SJSA1 (cell line): ENCODE results near the gene INF2. TPM values are rescaled to one million over a fixed set of nuclear protein-coding genes. Genes with fewer than 3 reads are reported as not detected.

ENCODE experiments used
- DNase-seq, 2 experiments: peaks; one replicate each; pipeline ENCODE4 v3.0.0-alpha.2; 2015 to 2020; ENCODE audit warnings: low spot score in 2 of 2, low read depth in 1 of 2
- H3K27ac ChIP-seq: fragments of 250-450 bp; sonication (Bioruptor Pico); 2 replicates; pipeline ENCODE4 v1.5.1; 2020; ENCODE audit warnings: mild to moderate bottlenecking, moderate library complexity
- H3K27me3 ChIP-seq: fragments of 250-450 bp; sonication (Bioruptor Pico); replicated peaks from 2 replicates; pipeline ENCODE4 v1.5.1; 2020; ENCODE audit warnings: mild to moderate bottlenecking, moderate library complexity
- H3K36me3 ChIP-seq: fragments of 250-450 bp; sonication (Bioruptor Pico); 2 replicates; pipeline ENCODE4 v1.5.1; 2020; ENCODE audit warnings: mild to moderate bottlenecking
- H3K4me1 ChIP-seq: fragments of 250-450 bp; sonication (Bioruptor Pico); replicated peaks from 2 replicates; pipeline ENCODE4 v1.6.1; 2021; ENCODE audit warnings: mild to moderate bottlenecking
- H3K4me3 ChIP-seq: fragments of 250-450 bp; sonication (Bioruptor Pico); 2 replicates; pipeline ENCODE4 v1.5.1; 2020; ENCODE audit warnings: mild to moderate bottlenecking
- H3K9me3 ChIP-seq: fragments of 250-450 bp; sonication (Bioruptor Pico); replicated peaks from 2 replicates; pipeline ENCODE4 v1.5.1; 2020; ENCODE audit warnings: mild to moderate bottlenecking
- total RNA-seq: library from RNA; depleted of rRNA; stranded (reverse); fragments of >200 nt; shearing (Covaris generic); gene quantifications from 2 replicates; pipeline ENCODE4 v1.2.3, GENCODE V29; 2014; rRNA removed

The INF2 gene
- total RNA-seq: 26.3 and 37.3 TPM in 2 replicates

DNA sequence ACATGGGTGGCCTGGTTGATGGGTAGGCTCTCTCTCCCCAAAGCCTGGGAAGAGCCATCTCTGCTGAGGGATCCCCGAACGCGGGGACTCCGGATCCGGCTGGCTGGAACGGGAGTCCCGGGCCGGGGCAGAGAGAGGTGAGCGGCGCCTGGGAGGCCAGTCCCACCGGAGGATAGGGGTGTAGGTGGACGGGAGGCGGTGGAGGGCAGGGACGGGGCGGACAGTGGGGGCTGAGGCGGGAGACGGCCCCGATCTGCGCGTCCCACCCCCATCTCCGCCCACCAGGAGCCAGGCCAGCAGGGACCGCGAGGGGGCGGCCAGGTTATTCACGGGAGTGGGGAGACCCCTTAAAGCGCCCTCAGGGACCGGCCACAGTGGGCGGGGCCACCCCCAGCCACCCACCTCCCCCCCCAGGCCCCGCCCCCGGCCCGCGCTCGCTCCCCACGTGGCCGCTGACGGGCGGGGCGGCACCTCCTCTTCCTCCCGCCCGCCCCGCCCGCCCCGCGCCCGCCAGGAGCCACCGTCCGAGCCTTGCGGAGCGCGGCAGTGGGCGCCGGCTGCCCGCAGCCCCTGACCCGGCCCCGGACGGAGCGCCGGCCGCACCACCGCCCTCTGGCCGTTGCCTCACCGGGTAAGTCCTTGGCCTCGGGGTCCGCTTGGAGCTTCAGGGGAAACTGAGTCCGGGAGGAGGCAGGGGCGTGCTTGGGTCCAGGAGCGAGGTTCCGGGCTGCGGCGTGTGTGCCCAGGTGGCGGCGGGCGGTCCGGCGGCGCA, at the start of gene INF2:
Gene INF2 (plus strand): TSS at position 510 of the 772 bp plus-strand sequence. CDS start 11,748 bp downstream, outside the sequence.
- Histone ChIP-seq H3K27ac (peak within 1 kb of the TSS; percentile 42), H3K36me3 (peaks cover 43% of the 10 kb centered on the region), H3K27me3 (no peaks in the 10 kb centered on the region), H3K4me3 (peak within 1 kb of the TSS; percentile 99), H3K9me3 (no peaks in the 10 kb centered on the region), H3K4me1 (peaks cover 41% of the 10 kb centered on the region)
- peak in 1 of 2 experiments; percentile 53 for DNase-seq

DNA sequence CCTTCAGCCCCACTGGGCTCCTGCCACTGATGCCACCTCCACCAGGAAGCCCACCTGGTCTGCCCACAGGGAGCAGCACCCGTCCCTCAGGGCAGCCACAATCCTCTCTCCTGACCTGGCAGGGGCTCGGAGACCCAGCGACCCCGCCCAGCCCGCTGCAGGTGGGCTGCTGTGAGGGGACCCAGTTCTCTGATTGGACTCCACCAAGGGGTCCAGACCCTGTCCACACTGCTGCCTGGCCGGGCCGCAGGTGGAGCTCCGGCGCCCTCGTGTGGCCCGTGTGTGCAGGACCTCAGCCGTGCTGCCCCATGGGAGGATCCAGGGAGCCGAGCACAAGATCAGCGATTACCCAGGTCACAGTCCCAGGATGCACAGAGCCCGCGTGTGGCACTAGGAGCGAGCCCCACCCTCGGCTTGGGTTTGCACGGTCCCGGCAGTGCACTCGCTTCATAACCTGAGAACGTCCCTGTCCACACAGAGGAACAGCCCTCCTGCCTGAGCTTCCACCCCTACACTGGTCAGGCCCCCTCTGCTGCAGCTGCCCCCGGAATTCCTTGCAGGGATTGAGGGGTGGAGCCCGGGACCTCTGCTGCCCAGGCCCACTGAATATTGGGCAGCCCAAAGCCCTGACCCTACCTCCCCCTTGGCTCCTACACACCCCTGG, 49.4 kb upstream of the INF2 start:
- Histone ChIP-seq H3K4me1 (0 out of 2 replicates have a peak, but pooled peaks cover 3% of the 10 kb centered on the region), H3K9me3 (peaks cover 2% of the 10 kb centered on the region; the same call in 1 of the 2 replicates), H3K27ac (no peak overlapping the region), H3K36me3 (no peaks in the 10 kb centered on the region), H3K27me3 (peaks cover 15% of the 10 kb centered on the region), H3K4me3 (no peak overlapping the region)
- DNase-seq: peak in 1 of 2 experiments; percentile 24

DNA sequence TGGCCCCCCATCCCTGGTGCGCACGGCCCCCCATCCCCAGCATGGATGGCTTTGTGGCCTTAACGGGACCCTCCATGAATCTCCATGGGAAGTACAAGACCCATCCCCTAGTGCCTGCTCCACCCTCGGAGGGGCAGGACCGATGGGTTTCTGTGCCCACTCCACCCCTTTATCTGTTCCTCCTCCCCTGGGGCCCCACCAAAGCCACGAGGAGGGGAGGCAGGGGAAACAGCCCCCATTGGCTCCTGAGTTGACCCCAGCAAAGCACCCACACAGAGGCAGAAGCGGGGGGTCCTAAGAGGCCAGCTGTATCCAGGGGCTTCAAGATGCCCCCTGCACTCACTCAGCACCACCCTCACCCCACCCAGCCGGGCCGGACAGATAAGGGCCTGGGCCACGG, 48.7 kb upstream of the INF2 start:
- Histone ChIP-seq H3K36me3 (no peaks in the 10 kb centered on the region), H3K9me3 (peaks cover 6% of the 10 kb centered on the region; the same call in 1 of the 2 replicates), H3K4me1 (0 out of 2 replicates have a peak, but pooled peaks cover 3% of the 10 kb centered on the region), H3K27ac (no peak overlapping the region), H3K4me3 (no peak overlapping the region), H3K27me3 (peaks cover 15% of the 10 kb centered on the region)
- no peak for DNase-seq

DNA sequence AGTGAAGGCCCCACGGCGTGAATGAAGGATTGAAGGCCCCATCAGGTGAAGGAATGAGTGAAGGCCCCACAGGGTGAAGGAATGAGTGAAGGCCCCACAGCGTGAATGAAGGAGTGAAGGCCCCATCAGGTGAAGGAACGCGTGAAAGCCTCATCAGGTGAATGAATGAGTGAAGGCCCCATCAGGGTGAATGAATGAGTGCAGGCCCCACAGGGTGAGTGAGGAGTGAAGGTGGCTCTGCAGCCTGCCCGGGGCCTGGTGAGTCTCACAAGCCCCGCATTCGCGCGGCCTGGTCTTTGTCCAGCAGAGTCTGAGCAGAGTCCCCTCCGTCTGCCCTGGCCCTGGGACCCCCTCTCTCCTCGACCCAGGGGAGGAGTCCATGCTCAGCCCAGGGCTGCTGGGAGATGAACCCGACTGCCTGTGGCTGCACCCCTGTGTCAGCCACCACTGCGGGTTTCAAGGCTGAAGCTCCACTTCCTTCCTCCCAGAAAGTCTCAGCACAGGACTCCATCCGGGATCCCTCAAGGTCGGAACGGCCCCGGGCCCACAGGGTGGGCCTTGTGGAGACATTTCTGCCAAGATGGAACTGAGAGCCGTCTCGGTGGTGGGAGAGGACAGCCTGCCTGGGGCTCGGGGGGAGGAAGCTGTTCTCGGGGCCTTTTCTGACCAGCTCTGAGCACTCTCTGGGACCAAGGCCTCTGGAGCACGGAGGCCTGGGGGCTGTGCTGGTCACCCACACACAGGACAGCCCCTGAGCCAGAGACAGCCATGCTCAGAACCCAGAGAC, 47.5 kb upstream of the INF2 start:
- H3K4me1 ChIP-seq: 0 out of 2 replicates have a peak, but pooled peaks cover 3% of the 10 kb centered on the region
- H3K36me3 ChIP-seq: no peaks in the 10 kb centered on the region
- H3K27ac ChIP-seq: no peak overlapping the region
- peaks cover 6% of the 10 kb centered on the region; the same call in 1 of the 2 replicates for H3K9me3 ChIP-seq
- H3K27me3 ChIP-seq: peaks cover 10% of the 10 kb centered on the region
- no peak overlapping the region for H3K4me3 ChIP-seq
- DNase-seq: no peak

DNA sequence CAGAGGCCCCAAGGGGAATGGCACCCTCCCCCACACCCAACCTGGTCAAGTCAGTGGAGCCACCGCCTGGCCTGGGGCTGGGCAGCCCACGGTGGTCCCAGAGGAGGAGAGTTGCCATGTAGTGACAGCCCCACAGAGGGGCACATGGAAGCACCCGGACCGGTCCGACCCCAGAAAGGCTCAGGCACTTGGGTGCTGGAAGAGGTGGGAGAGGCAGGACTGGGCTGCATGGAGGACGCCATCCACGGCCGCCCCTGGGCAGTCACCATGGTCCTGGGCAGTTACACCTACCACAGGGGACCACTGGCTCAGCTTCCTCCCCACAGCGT, 46.9 kb upstream of the INF2 start:
- Histone ChIP-seq H3K4me3 (no peak overlapping the region), H3K27me3 (peaks cover 8% of the 10 kb centered on the region), H3K9me3 (peaks cover 6% of the 10 kb centered on the region; the same call in 1 of the 2 replicates), H3K27ac (no peak overlapping the region), H3K4me1 (0 out of 2 replicates have a peak, but pooled peaks cover 3% of the 10 kb centered on the region), H3K36me3 (no peaks in the 10 kb centered on the region)
- no peak for DNase-seq

DNA sequence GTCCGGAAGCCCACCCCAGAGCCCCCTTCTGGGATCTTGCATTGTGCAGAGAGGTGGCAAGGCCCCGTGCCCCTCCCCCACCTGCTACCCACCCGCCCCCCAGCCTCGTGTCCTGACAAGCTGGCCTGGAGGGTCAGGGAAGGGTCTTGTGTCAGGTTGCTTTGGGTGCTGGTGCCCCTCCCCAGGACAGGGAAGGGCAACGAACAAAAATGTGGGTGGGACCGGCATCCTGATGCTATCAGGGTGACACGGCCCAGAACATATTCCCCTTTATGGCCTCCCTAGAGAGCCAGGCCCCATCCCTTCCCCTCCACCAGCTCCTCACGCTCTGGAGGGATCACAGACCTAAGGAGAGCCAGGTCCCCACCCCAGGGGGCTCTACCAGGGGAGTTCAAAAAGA, 46.1 kb upstream of the INF2 start:
- no peak for DNase-seq

DNA sequence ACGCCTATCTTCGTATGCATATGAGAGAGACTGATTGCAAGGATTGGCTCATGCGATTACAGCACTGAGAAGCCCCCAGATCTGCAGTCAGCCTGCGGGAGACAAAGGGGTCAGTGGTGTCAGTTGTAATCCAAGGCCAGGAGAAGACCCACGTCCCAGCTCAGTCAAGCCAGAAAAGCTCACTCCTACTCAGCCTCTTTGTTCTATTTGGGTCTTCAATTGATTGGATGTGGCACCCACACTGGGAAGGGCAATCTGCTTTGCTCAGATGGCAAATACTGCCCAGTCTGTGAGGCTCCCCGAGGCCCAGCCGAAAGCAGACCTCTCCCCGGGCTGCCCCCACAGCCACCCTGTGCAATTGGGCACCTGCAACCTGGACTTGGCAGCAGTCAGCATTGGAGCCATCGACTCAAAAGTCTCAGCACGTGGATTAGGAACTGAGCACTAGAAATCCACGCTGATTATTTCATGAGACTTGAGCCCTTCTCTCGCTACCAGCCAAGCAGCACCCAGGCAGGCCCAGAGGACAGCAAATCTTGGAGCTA, 45.3 kb upstream of the INF2 start:
- H3K9me3 ChIP-seq: peaks cover 6% of the 10 kb centered on the region; the same call in 1 of the 2 replicates
- no peak overlapping the region for H3K27ac ChIP-seq
- no peaks in the 10 kb centered on the region for H3K27me3 ChIP-seq
- H3K4me1 ChIP-seq: 0 out of 2 replicates have a peak, but pooled peaks cover 3% of the 10 kb centered on the region
- no peak overlapping the region for H3K4me3 ChIP-seq
- no peaks in the 10 kb centered on the region for H3K36me3 ChIP-seq
- no peak for DNase-seq

More for the DNA sequence above, 46.1 kb upstream of the INF2 start:
- H3K4me1 ChIP-seq: 0 out of 2 replicates have a peak, but pooled peaks cover 3% of the 10 kb centered on the region
- H3K9me3 ChIP-seq: peaks cover 6% of the 10 kb centered on the region; the same call in 1 of the 2 replicates
- H3K27me3 ChIP-seq: peaks cover under 1% of the 10 kb centered on the region
- H3K27ac ChIP-seq: no peak overlapping the region
- H3K36me3 ChIP-seq: no peaks in the 10 kb centered on the region
- H3K4me3 ChIP-seq: no peak overlapping the region

DNA sequence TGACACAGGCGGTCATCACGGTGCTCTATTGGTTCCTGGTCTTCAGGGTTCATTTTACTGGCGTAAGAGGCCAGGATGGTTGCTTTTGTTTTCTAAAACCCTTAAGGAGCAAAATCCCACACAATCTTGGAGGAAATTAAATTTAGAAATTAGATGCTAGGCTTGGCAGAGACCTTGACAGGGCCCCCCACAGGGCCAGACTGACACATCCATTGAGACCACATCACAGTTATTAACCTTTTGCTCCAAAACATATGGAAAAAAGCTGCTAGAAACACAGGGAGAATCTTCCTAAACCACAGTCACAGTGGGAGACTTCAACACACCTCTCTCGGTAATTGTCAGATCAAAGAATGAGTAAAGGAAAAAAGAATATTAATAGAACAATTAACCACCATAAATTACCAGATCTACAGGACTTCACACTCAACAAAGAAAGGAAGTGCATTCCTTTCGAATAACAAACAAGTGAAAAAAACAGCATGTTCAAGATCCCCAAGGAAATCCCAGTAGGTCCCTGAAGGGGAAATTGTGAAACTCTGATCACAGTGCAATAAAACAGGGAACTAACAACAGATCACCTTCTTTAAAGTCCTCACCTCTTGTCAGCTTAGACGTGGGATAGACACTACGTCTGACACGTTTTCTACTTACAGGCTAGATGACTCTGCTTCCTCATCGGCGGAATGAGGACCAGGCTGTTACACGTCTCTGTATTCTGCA, 44.6 kb upstream of the INF2 start:
- H3K27me3 ChIP-seq: no peaks in the 10 kb centered on the region; the same call in 1 of the 2 replicates
- H3K27ac ChIP-seq: no peak overlapping the region
- H3K4me3 ChIP-seq: no peak overlapping the region
- peaks cover 6% of the 10 kb centered on the region; the same call in 1 of the 2 replicates for H3K9me3 ChIP-seq
- no peak for DNase-seq
- no peaks in the 10 kb centered on the region for H3K36me3 ChIP-seq
- 0 out of 2 replicates have a peak, but pooled peaks cover 3% of the 10 kb centered on the region for H3K4me1 ChIP-seq

DNA sequence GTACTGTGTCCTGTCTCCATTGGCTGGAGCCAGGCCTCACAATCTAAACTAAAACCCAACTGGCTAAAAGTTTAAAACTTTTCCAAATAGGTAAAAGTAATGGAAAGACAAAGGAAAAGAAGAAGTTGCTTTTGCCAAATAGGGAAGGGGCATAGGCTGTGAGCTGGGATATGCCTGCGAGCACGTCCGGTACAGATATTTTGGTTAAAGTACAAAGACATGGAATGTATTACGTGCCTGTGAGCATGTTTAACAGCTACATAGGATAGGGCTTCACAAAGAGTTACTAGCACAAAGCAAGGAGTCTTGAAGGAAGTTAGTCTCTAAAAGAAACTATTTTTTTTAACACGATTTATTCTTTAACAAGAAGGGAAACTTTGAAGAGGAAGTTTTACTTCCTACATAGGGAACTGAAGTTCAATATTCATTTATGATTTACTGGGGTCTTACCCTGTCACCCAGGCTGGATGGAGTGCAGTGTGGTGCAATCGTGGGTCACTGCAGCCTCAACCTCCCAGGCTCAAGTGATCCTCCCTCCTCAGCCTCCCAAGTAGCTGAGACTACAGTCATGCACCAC, 41.9 kb upstream of the INF2 start:
- H3K27me3 ChIP-seq: no peaks in the 10 kb centered on the region; the same call in 1 of the 2 replicates
- H3K4me3 ChIP-seq: no peak overlapping the region
- peaks cover 7% of the 10 kb centered on the region for H3K9me3 ChIP-seq
- no peak for DNase-seq
- no peaks in the 10 kb centered on the region for H3K36me3 ChIP-seq
- no peak overlapping the region for H3K27ac ChIP-seq
- peaks cover 4% of the 10 kb centered on the region for H3K4me1 ChIP-seq

DNA sequence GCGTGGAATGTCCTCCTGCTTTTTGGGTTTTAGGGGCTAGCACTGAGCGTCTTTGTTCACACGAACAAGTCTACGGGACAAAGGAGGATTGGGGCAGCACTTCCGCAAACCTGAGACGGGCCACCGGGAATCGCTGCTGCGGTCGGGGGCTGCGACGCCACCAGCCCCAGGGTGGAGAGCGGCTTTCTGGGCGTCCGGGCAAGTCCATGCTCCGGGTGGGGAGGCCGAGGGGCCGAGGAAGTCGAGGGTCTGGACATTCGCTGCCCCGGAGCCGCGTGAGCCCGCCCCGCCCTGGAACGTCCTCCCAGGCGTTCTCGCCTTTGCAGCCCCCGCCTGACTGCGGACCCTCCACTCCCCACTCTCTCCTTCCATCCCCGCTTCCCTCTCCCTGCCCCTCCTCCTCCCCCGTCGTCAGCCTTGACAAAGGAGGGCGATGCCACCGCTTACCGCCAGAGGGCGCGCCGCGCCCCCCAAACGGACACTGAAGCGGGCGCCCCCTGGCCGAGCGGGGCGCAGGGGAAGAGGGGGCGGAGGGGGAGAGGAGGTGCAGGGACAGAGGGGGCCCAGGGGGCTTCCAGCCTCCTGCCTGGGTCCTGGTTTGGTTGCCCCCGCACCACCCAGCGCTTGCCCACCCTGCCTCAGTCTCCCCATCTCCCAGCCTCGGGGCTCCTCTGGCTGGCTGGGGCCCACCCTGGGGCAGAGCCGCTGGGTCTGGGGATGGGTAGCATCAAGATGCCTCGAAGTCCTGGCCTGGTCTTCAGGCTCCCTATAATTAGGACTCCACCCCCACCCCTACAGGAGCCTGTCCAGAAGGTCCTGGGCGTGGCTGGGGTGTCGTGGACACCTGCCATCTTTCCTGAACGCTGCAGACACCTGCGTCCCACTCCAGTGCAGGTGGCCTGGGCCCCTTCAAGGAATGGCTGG, 39.1 kb upstream of the INF2 start:
- no peaks in the 10 kb centered on the region; the same call in 1 of the 2 replicates for H3K27me3 ChIP-seq
- peaks cover 13% of the 10 kb centered on the region for H3K9me3 ChIP-seq
- no peak overlapping the region for H3K27ac ChIP-seq
- peaks cover 4% of the 10 kb centered on the region for H3K4me1 ChIP-seq
- H3K36me3 ChIP-seq: no peaks in the 10 kb centered on the region
- peak; percentile 52 to 65 for DNase-seq
- H3K4me3 ChIP-seq: peak overlapping the region; percentile 27

DNA sequence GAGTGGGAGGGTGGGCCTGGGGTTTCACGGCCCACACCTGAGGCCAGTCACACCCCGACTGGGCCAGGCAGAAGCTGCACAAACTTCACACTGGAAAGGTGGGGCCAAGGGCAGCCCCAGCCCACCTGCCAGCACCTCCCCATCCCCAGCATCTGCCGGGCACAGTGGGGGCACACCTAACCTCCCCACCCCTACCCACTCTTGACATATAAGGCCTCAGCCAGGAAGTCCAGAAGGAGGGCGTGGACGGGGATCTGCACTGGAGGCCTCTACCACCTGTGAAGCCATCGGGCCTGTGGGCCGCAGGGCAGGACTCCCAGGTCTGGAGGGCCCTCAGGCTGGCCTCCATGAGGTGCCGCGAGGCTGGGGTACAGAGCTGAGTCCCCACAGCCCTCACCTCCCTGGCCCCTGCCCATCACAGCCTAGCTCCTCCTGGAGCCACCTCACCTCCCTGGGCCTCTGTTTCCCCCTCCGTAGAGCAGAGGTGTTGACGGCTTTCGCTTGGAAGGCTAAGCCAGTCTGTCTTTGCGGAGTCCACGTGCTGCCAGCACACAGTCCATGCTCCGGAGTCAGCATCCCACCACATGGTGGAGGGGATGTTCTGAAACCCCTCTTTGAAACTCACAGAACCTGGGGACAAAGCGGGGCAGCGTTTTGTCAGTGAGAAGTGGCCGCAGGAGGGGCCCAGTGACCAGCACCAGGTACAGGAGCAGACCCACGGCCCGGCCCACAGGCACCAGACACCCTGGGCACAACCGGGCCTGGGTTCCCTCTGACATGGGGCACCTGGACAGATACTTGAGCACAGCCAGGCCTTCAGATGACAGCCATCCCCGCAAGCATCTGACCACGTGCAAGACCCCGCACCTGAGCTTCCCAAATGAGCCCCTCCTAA, 38.2 kb upstream of the INF2 start:
- Histone ChIP-seq H3K27me3 (no peaks in the 10 kb centered on the region; the same call in 1 of the 2 replicates), H3K4me1 (peaks cover 4% of the 10 kb centered on the region), H3K9me3 (peaks cover 12% of the 10 kb centered on the region), H3K36me3 (no peaks in the 10 kb centered on the region), H3K27ac (no peak overlapping the region), H3K4me3 (no peak overlapping the region)
- no peak for DNase-seq
